ENCODE data around the gene SHROOM2.
A peak's percentile ranks its signal among the peaks of the same experiment; 100 is the strongest.

SHROOM2 gene

GRCh38 chrX:9864011-9864410 lies 77.8 kb downstream of the SHROOM2 start:
- no peak for DNase-seq (ENCODE audit: low spot score)

DNA sequence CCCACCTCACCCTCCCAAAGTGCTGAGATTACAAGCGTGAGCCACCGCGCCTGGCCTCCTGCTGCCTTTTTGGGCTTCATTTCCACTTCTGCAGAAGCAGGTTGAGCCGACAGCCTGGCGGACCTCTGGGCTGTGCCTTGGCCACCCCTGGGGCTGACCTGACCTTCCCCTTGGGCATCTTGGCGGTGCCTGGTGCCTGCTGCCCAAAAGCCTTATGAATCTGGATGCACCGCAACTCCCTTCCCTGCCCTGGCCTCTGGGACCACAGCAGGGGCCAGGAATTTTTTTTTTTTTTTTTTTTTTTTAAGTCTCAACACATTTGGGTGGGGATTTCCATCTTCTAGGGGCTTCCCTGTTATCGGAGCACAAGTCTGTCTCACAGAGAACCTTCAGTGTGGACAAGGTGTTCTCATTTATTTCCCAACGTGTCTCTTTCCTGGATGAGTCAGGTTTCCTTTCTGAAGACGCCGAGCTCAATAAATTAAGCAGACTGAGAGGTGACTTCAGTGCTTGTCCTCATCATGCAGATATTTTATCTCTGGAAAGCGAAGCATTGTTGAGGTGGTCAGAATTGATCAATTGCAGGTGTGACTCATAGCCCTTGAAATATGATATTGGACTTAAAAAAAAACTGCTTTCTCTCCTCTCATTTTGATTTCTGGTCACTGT lies 79.7 kb downstream of the SHROOM2 start:
- DNase-seq (ENCODE audit: low spot score), result no peak

- no peak for DNase-seq (ENCODE audit: low spot score)
These were observed 80.4 kb downstream of the SHROOM2 start for GRCh38 chrX:9866633-9867032.

DNA sequence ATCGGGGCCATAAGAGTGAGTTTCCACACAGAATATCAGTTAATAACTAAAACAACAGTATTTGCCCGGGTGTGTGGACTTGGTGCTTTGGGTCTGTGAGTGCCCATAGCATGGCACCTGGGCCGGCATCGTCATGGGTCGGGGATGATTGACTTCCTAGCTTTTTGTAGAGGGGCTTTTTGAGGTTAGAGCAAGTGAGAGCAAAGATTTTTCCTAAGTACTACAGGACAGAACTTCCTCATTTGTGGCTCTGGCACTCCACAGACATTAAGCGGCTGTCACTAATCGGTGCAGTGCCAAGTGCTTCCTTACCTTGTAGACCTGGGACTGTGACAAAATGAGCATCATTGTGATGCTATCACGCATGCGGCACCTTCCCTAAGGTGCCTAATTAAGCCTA lies 81.0 kb downstream of the SHROOM2 start:
- no peak for DNase-seq (ENCODE audit: low spot score)

DNA sequence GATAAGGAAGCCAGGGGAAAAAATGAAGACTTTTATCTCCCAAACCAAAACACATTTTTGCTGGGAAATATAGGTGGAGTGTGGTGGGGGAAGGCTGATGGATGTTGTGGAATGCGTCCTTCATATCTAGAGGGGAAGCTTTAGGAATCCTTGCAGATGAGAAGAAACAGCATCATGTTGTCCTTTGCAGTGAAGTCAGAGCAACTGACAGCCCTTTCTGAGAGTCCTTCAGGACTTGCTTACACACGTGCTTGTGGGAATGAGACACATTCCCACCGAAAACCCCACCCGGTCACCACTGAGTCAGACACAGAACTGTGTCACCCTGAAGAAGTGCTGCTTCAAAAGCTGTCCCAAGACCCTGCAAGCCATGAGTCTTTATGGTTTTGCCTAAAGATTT lies 81.5 kb downstream of the SHROOM2 start:
- DNase-seq (ENCODE audit: low spot score), result no peak

GRCh38 chrX:9871701-9872268 lies 85.6 kb downstream of the SHROOM2 start:
- DNase-seq (ENCODE audit: low spot score), result no peak

DNA sequence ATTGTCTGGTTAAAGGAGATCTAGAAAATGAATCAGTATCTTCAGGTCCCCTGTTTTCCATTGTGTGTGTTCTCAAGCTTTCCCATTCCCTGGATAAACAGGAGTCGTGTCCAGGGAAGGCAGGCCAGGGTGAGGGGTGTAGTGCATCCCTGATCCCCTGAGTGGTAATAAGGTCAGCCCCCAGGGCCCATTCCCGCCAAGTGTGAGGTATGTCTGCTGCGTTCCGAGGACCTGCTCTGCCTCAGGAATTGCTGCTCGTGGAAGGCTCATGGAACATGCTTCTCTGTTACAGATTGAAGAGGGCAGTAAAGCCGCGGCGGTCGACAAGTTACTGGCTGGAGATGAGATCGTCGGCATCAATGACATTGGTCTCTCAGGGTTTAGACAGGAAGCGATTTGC lies 87.1 kb downstream of the SHROOM2 start:
- no peak for DNase-seq (ENCODE audit: low spot score)

DNA sequence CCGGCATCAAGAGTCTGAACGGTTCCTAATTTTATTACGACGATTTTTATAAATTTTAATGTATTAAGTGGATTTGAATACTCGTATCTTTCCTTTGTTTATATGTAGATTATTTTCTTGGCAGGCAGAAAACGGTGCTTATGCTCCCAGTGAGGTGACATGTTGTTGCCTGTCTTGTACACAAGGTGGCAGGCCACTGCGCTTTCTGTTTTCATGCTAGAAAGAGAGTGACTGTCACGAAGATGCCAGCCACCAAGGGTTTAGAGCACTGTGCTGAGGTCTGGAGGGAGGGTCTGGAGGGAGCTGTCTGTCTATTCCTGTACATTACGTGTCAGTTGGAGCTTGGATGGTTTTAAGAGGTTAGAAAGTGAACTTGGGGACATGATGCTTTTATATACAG lies 87.7 kb downstream of the SHROOM2 start:
- DNase-seq (ENCODE audit: low spot score), result peak; percentile 40

- no peak for DNase-seq (ENCODE audit: low spot score)
These were observed 88.3 kb downstream of the SHROOM2 start for GRCh38 chrX:9874483-9874882.

DNA sequence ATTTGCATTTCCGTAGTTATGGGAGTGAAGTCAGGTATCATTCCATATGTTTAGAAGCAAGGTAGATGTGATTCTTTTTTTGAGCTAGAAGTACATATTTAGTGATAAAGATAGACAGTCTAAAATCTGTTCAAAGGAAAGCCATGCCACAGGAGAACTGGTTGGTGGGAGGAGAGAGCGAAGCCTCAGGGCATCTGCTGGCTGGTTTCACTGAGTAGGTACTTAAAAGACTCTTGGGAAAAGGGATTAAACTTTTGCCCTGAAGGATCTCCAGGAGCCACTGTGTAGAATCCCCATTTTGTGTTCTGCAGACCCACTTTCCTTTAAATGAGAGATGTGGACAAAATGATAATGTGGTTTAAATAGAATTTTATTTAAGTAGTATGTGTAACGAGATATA lies 89.6 kb downstream of the SHROOM2 start:
- no peak for DNase-seq (ENCODE audit: low spot score)

DNA sequence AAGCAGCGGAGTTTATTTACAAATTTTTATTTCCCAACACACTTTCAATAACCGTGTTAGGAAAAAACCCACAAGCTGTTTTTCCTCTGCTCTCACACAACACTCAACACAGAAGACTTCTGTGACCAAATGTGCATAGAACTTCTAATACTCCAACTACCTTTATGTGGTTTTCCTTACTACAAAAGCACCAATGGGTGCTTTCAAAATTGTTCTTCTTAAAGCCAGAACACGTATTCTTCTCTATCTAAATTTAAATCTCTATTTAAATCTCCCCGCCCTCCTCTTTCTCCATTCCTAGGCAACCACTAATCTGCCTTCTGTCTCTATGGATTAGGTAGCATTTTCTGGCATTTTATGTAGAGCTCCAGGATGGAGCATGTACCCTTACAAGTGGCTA lies 90.0 kb downstream of the SHROOM2 start:
- no peak for DNase-seq (ENCODE audit: low spot score)

DNA sequence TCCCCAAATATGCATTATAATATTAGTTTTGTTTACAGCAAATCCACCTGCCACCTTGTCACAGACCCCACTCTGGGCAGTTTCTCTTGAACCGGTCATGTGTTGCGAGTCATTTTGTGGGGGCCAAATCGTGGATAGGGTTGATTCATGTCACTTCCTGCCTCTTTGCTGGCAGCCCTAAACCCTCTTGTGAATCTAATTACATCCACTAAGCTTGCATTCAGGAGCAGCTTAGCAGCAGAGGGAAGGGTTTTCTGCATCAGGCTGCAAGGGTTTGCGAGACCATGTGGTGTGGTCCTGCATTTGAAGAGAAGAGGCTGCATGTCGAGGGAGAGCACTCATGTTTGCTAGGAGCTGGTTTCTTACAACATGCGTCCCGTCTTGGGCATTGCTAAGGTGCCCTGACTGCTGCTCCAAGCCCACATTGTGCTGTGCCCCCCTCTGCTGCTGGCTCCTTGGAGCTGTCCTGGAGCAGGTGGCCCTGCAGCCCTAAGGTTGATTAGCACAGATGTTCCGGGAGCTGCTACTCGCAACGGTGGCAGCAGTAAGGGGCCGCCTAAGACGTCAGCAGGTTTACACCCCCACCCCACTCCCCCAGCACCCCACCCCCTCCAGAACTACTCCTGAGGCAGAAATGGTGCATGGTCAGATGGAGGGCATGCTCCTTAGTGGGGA lies 92.1 kb downstream of the SHROOM2 start:
- no peak for DNase-seq (ENCODE audit: low spot score)

GRCh38 chrX:9880237-9880636 lies 94.0 kb downstream of the SHROOM2 start:
- no peak for DNase-seq (ENCODE audit: low spot score)

GRCh38 chrX:9880870-9881269 lies 94.6 kb downstream of the SHROOM2 start:
- DNase-seq (ENCODE audit: low spot score), result no peak

- no peak for DNase-seq (ENCODE audit: low spot score)
These were observed 96.6 kb downstream of the SHROOM2 start for GRCh38 chrX:9882669-9883446.

GRCh38 chrX:9884031-9884779 lies 98.0 kb downstream of the SHROOM2 start:
- DNase-seq (ENCODE audit: low spot score), result no peak

GRCh38 chrX:9885150-9885549 lies 98.9 kb downstream of the SHROOM2 start:
- peak; percentile 75 for DNase-seq (ENCODE audit: low spot score)

DNA sequence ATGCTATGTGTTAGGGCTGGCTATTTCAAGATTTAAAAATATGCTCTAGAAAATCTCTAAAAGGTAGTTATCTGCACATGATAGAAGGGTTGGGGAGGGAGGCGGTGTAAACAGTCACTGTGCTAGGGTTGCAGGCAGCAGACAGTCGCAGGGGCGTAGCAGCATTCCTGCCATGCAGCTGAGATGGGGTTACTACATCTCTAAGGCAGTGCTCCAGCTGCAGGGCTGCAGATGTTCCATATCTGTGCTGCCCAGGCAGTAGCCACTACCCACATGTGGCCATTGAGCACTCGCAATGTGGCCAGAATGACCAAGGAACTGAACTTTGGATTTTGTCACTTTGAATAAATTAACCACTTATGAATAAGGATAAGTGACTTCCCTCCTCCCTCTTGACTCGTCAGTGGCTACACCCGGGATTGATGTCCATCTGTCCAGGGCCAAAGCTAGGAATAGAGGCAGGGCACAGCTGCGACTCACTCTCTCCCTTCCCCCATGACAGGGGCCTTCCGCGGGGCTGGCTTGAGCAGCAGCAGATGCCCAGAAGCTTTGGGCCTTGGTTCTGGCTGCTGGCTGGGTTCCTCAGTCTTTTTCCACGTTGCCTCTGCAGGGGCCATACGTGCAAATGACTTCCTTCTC lies 101.5 kb downstream of the SHROOM2 start:
- DNase-seq (ENCODE audit: low spot score), result no peak

DNA sequence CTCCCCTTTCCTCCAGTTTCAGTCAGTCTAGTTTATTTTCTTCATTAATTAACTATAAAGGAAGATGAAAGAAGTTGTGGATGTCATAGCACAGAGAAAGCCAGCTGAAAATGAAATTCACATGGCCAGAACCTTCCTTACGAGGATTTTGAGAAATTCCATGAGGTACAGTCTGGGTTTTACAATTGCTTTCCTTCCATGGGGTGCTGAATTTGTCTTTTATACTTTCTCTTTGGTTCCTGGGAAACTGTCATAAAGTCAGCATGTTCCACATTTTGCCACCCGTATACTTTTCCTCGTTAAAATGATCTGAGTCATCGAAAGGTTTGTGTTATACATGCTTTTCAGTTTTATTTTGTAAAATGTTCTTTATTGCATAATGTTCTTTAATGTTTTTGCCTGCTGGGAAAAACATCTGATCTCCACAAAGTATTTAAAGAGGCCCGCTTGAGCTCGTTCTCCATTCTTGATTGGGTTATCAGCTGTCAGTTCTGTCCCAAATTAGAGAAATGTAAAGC lies 102.8 kb downstream of the SHROOM2 start:
- no peak for DNase-seq (ENCODE audit: low spot score)

DNA sequence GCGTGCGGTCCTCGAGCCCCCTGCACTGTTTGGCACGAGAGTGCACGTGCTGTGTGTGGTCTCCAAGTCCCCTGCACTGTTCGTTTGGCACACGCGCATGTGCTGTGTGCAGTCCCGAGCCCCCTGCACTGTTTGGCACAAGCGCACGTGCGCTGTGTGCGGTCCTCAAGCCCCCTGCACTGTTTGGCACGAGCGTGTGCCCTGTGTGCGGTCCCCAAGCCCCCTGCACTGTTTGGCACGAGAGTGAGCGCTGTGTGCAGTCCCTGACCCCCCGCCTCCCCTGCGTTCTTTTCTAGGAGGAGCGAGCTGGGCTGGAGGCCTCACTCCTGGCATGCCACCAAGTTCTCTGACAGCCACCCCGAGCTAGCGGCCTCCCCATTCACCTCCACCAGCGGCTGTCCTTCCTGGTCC lies 104.5 kb downstream of the SHROOM2 start:
- DNase-seq (ENCODE audit: low spot score), result no peak

DNA sequence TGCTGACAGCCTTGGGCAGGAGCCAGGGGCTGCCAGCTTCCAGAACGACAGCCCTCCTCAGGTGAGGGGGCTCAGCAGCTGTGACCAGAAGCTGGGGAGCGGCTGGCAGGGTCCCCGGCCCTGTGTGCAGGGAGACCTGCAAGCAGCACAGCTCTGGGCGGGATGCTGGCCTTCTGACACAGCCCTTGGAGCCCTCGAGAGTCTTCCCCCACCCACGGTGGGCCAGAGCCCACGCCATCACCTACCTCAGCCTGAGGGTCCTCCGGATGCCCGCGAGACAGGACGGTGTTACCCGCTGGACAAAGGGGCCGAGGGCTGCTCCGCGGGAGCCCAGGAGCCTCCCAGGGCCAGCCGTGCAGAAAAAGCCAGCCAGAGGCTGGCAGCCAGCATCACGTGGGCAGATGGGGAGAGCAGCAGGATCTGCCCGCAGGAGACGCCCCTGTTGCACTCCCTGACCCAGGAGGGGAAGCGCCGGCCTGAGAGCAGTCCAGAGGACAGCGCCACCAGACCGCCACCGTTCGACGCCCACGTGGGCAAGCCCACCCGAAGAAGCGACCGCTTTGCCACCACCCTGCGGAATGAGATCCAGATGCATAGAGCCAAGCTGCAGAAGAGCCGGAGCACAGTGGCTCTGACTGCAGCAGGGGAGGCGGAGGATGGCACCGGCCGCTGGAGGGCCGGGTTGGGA lies 109.1 kb downstream of the SHROOM2 start:
- DNase-seq (ENCODE audit: low spot score), result no peak
